ENCODE results near the gene R3HDML. TPM values are rescaled to one million over a fixed set of nuclear protein-coding genes. Genes with fewer than 3 reads are reported as not detected.

Gene R3HDML
- total and polyA plus RNA-seq, 2 of the 13 experiments (the other 11 are each of a cell fraction or from before 2014, with no cell fraction given) = not detected

GRCh38 chr20:44370639-44371218 is 33.9 kb downstream of the R3HDML start (continued):
- TF ChIP-seq NFE2 (CRISPR knock-in tag; IDR thresholded peaks at IDR 0.05) = peak; percentile 59; the same call in 1 of the 2 replicates
- peak; percentile 93 for TF ChIP-seq ZNF264 (CRISPR knock-in tag; IDR thresholded peaks at IDR 0.05)
- TF ChIP-seq ZZZ3 (CRISPR knock-in tag; IDR thresholded peaks at IDR 0.05; ENCODE audit: borderline replicate concordance) = no peak
- no peak; the same call in 1 of the 2 replicates for TF ChIP-seq DR1 (CRISPR knock-in tag; IDR thresholded peaks at IDR 0.05)
- no peak for TF ChIP-seq CHCHD3 (CRISPR knock-in tag; IDR thresholded peaks at IDR 0.05)
- TF ChIP-seq ZNF704 (CRISPR knock-in tag; IDR thresholded peaks at IDR 0.05; ENCODE audit: borderline replicate concordance) = no peak
- TF ChIP-seq ZSCAN12 (CRISPR knock-in tag; IDR thresholded peaks at IDR 0.05) = no peak
- TF ChIP-seq GPN1 (CRISPR knock-in tag; IDR thresholded peaks at IDR 0.05; ENCODE audit: borderline replicate concordance) = no peak
- peak; percentile 79; the same call in 1 of the 2 replicates for TF ChIP-seq ZSCAN21 (CRISPR knock-in tag; IDR thresholded peaks at IDR 0.05; ENCODE audit: borderline replicate concordance)
- TF ChIP-seq CBX1 (IDR thresholded peaks at IDR 0.05; ENCODE audit: low read depth) = peak; percentile 81
- peak; percentile 58; the same call in 1 of the 2 replicates for TF ChIP-seq ZNF274 (CRISPR knock-in tag; IDR thresholded peaks at IDR 0.05)
- TF ChIP-seq KDM5A (IDR thresholded peaks at IDR 0.05; ENCODE audit: borderline replicate concordance, low read length) = no peak
- TF ChIP-seq ZNF207 (IDR thresholded peaks at IDR 0.05; ENCODE audit: borderline replicate concordance) = no peak
- TF ChIP-seq ZNF768 (CRISPR knock-in tag; IDR thresholded peaks at IDR 0.05) = peak; percentile 71; the same call in 1 of the 2 replicates
- TF ChIP-seq ZNF782 (CRISPR knock-in tag; IDR thresholded peaks at IDR 0.05; ENCODE audit: borderline replicate concordance) = no peak
- no peak for TF ChIP-seq MLLT10 (CRISPR knock-in tag; IDR thresholded peaks at IDR 0.05)
- no peak for TF ChIP-seq HNRNPH1 (optimal IDR thresholded peaks at IDR 0.05; ENCODE audit: low read depth, low read length)
- no peak for TF ChIP-seq DBP (CRISPR knock-in tag; IDR thresholded peaks at IDR 0.05; ENCODE audit: not compliant biosample characterization)
- no peak; the same call in 1 of the 2 replicates for TF ChIP-seq RNF2 (conservative IDR thresholded peaks at IDR 0.05; ENCODE audit: low read depth)
- 0 out of 2 replicates have a peak, but pooled peaks have one; percentile 85 for TF ChIP-seq CBFB (CRISPR knock-in tag; IDR thresholded peaks at IDR 0.05)
- no peak for TF ChIP-seq ZNF24 (IDR thresholded peaks at IDR 0.05)
- no peak for TF ChIP-seq SETDB1 (CRISPR knock-in tag; IDR thresholded peaks at IDR 0.05; ENCODE audit: borderline replicate concordance)
- peak; percentile 76; the same call in 1 of the 2 replicates for TF ChIP-seq RFXAP (CRISPR knock-in tag; IDR thresholded peaks at IDR 0.05; ENCODE audit: borderline replicate concordance)
- TF ChIP-seq TP53 (CRISPR knock-in tag; conservative IDR thresholded peaks at IDR 0.05) = peak; percentile 72; the same call in 1 of the 2 replicates
- TF ChIP-seq HHEX (CRISPR knock-in tag; IDR thresholded peaks at IDR 0.05) = no peak
- peak; percentile 93 for TF ChIP-seq POGZ (CRISPR knock-in tag; IDR thresholded peaks at IDR 0.05)
- peak; percentile 76; the same call in 1 of the 2 replicates for TF ChIP-seq ZBTB20 (CRISPR knock-in tag; IDR thresholded peaks at IDR 0.05; ENCODE audit: borderline replicate concordance, low read depth)
- peak; percentile 67 to 91; a peak in 2 of 4 replicates for TF ChIP-seq EP300 (IDR thresholded peaks at IDR 0.05; ENCODE audit: low read depth in 2 of 2, low read length in 2 of 2)
- peak; percentile 71; the same call in 1 of the 2 replicates for TF ChIP-seq EP300 (CRISPR knock-in tag; IDR thresholded peaks at IDR 0.05; ENCODE audit: borderline replicate concordance)
- TF ChIP-seq MXI1 (IDR thresholded peaks at IDR 0.05; ENCODE audit: borderline replicate concordance, low read depth, low read length) = peak; percentile 67; the same call in 1 of the 3 replicates
- no peak for TF ChIP-seq REL (CRISPR knock-in tag; conservative IDR thresholded peaks at IDR 0.05)

Measured in HepG2 (cell line).